SH-SY5Y (cell line): ENCODE data around the gene THRB.

ENCODE experiments used
- GATA2 ChIP-seq: IDR thresholded peaks from 2 replicates; pipeline ENCODE4 v1.6.1; 2011; ENCODE audit warnings: mild to moderate bottlenecking, low read depth, low read length
- GATA3 ChIP-seq: IDR thresholded peaks from 2 replicates; pipeline ENCODE4 v1.6.1; 2011; ENCODE audit warnings: low read depth, mild to moderate bottlenecking, low read length, moderate library complexity

GRCh38 chr3:24311881-24312280 is 182.8 kb downstream of the THRB start:
- TF ChIP-seq GATA2 = no peak
- no peak for TF ChIP-seq GATA3
